ENCODE data around the gene SNX13.

- TF ChIP-seq CTCF (IDR thresholded peaks at IDR 0.05) (no peak), POLR2A (IDR thresholded peaks at IDR 0.05) (no peak)
Observed at GRCh38 chr7:17770710-17771375, 169.5 kb downstream of the SNX13 start.
